K562 (cell line): ENCODE measurements around the gene SCAP. TPM values are rescaled to one million over a fixed set of nuclear protein-coding genes. Genes with fewer than 3 reads are reported as not detected.

Source experiments
- CBFA2T2 ChIP-seq: fragments of 450-650 bp; conservative IDR thresholded peaks from 2 replicates; pipeline ENCODE4 v1.6.1; 2017; ENCODE audit warnings: mild to moderate bottlenecking
- CEBPG ChIP-seq, 3 experiments: fragments of 200-800 bp in 1 of 3; sonication (Bioruptor generic) in 1 of 3; sonication (generic) in 1 of 3; formaldehyde crosslinking in 1 of 3; IDR thresholded peaks in 2 of 3; conservative IDR thresholded peaks in 1 of 3; 2 replicates each; pipeline versions ENCODE4 v1.6.1 to v1.8.0; 2016 to 2022; ENCODE audit warnings: missing compliant biosample characterization in 2 of 3, missing genetic modification characterization in 2 of 3, mild to moderate bottlenecking in 1 of 3, missing genetic modification reagents in 1 of 3
- FOSL1 ChIP-seq: fragments of 200-800 bp; sonication (Bioruptor generic); conservative IDR thresholded peaks from 2 replicates; pipeline ENCODE4 v1.6.1; 2016; ENCODE audit warnings: missing genetic modification characterization, missing compliant biosample characterization
- GTF2F1 ChIP-seq: IDR thresholded peaks from 2 replicates; pipeline ENCODE4 v1.6.1; 2011; ENCODE audit warnings: low read depth, low read length, improper control_type of control experiment
- NR2C2 ChIP-seq, 2 experiments: fragments of 200-800 bp in 1 of 2; sonication (Bioruptor generic) in 1 of 2; sonication (generic) in 1 of 2; formaldehyde crosslinking in 1 of 2; IDR thresholded peaks; 2 replicates each; pipeline versions ENCODE4 v1.6.1 to v1.8.0; 2016 to 2022; ENCODE audit warnings: mild to moderate bottlenecking in 1 of 2, missing compliant biosample characterization in 1 of 2, missing genetic modification characterization in 1 of 2, missing genetic modification reagents in 1 of 2
- PHF21A ChIP-seq: fragments of 450-650 bp; IDR thresholded peaks from 2 replicates; pipeline ENCODE4 v1.6.1; 2017; ENCODE audit warnings: low read depth, borderline replicate concordance
- PHTF2 ChIP-seq: fragments of 250-450 bp; sonication (Bioruptor Pico); IDR thresholded peaks from 2 replicates; pipeline ENCODE4 v1.5.0; 2021; ENCODE audit warnings: mild to moderate bottlenecking
- ZNF57 ChIP-seq: fragments of 450-650 bp; formaldehyde crosslinking; IDR thresholded peaks from 2 replicates; pipeline ENCODE4 v1.4.0; 2020; ENCODE audit warnings: mild to moderate bottlenecking, moderate library complexity
- polyA plus RNA-seq, 8 experiments: library from polyadenylated mRNA; depleted of rRNA in 4 of 8; stranded (reverse) in 5 of 8; unstranded in 3 of 8; fragments of >200 nt; fragmentation: Nextera tagmentation in 2 of 8; fragmentation: Illumina TruSeq in 1 of 8; extraction: Ambion mirVana in 2 of 8; extraction: Trizol in 1 of 8; gene quantifications; 2 replicates each; pipeline versions ENCODE4 v1.2.1 to v1.2.3, GENCODE V29; 2011 to 2014; ENCODE audit warnings: inconsistent platforms in 1 of 8, missing spikeins in 1 of 8
- total RNA-seq, 7 experiments: library from RNA; depleted of rRNA in 6 of 7; stranded (reverse); fragments of >200 nt in 6 of 7; fragmentation: Illumina TruSeq in 2 of 7; extraction: Trizol in 2 of 7; gene quantifications; 2 replicates each; pipeline versions ENCODE4 v1.2.1 to v1.2.3, GENCODE V29; 2011 to 2021; ENCODE audit warnings: low replicate concordance in 1 of 7
- TF ChIP-seq, protein P1 (sequence below), 2 experiments: fragments of 450-650 bp; IDR thresholded peaks; 2 replicates each; pipeline ENCODE4 v1.6.1; 2018; ENCODE audit warnings: mild to moderate bottlenecking in 2 of 2, low read depth in 1 of 2; ENCODE audit not compliant: partially characterized antibody in 2 of 2
- TF ChIP-seq, protein P2 (sequence below): fragments of 200-800 bp; sonication (Bioruptor generic); IDR thresholded peaks from 2 replicates; pipeline ENCODE4 v1.6.1; 2017; ENCODE audit warnings: missing genetic modification characterization, missing compliant biosample characterization
- TF ChIP-seq, protein P3 (sequence below): fragments of 450-650 bp; IDR thresholded peaks from 2 replicates; pipeline ENCODE4 v1.6.1; 2016; ENCODE audit warnings: missing biosample characterization, missing genetic modification characterization
- TF ChIP-seq, protein P4 (sequence below), 3 experiments: fragments of 200-800 bp in 1 of 3; fragments of 250-450 bp in 1 of 3; fragments of 450-650 bp in 1 of 3; sonication (Bioruptor Pico) in 1 of 3; sonication (Bioruptor generic) in 1 of 3; formaldehyde crosslinking in 1 of 3; IDR thresholded peaks; 2 replicates each; pipeline versions ENCODE4 v1.6.1 to v1.8.0; 2016 to 2022; ENCODE audit warnings: mild to moderate bottlenecking in 2 of 3, missing genetic modification characterization in 2 of 3, missing compliant biosample characterization in 1 of 3, moderate library complexity in 1 of 3

The SCAP gene
- total and polyA plus RNA-seq, 9 of the 15 experiments (the other 6 are each of a cell fraction or from before 2014, with no cell fraction given), result 2.6 to 104 (median 37.8) TPM

DNA sequence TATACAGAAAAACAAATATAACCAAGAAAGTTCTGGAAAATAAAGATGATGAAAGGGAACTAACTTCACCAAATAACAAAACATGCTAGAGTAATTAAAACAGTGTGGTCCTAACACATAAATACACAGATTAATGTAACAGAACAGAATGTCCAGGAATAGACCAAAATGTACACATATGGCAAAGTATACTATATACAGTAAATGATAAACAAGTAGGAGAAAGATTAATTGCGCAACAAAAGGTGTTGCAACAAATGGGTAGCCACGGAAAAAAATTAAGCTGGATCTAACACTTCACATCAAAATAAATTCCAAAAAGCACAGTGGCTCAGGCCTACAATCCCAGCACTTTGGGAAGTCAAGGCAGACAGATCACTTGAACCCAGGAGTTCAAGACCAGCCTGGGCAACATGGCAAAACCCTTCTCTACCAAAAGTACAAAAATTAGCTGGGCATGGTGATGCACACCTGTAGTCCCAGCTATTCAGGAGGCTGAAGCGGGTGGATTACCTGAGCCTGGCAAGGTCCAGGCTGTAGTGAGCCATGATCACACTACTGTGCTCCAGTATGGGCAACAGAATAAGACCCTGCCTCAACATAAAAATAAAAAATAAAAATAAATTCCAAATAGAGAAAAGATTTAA is 19.8 kb downstream of the SCAP start (continued):
- TF ChIP-seq, protein P1, sequence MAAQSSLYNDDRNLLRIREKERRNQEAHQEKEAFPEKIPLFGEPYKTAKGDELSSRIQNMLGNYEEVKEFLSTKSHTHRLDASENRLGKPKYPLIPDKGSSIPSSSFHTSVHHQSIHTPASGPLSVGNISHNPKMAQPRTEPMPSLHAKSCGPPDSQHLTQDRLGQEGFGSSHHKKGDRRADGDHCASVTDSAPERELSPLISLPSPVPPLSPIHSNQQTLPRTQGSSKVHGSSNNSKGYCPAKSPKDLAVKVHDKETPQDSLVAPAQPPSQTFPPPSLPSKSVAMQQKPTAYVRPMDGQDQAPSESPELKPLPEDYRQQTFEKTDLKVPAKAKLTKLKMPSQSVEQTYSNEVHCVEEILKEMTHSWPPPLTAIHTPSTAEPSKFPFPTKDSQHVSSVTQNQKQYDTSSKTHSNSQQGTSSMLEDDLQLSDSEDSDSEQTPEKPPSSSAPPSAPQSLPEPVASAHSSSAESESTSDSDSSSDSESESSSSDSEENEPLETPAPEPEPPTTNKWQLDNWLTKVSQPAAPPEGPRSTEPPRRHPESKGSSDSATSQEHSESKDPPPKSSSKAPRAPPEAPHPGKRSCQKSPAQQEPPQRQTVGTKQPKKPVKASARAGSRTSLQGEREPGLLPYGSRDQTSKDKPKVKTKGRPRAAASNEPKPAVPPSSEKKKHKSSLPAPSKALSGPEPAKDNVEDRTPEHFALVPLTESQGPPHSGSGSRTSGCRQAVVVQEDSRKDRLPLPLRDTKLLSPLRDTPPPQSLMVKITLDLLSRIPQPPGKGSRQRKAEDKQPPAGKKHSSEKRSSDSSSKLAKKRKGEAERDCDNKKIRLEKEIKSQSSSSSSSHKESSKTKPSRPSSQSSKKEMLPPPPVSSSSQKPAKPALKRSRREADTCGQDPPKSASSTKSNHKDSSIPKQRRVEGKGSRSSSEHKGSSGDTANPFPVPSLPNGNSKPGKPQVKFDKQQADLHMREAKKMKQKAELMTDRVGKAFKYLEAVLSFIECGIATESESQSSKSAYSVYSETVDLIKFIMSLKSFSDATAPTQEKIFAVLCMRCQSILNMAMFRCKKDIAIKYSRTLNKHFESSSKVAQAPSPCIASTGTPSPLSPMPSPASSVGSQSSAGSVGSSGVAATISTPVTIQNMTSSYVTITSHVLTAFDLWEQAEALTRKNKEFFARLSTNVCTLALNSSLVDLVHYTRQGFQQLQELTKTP (IDR thresholded peaks at IDR 0.05; ENCODE audit: low read depth in 1 of 2, partially characterized antibody in 2 of 2), result no peak
- no peak for TF ChIP-seq GTF2F1
- no peak for TF ChIP-seq FOSL1 (tag)
- TF ChIP-seq ZNF57 (CRISPR knock-in tag), result no peak
- TF ChIP-seq, protein P2, sequence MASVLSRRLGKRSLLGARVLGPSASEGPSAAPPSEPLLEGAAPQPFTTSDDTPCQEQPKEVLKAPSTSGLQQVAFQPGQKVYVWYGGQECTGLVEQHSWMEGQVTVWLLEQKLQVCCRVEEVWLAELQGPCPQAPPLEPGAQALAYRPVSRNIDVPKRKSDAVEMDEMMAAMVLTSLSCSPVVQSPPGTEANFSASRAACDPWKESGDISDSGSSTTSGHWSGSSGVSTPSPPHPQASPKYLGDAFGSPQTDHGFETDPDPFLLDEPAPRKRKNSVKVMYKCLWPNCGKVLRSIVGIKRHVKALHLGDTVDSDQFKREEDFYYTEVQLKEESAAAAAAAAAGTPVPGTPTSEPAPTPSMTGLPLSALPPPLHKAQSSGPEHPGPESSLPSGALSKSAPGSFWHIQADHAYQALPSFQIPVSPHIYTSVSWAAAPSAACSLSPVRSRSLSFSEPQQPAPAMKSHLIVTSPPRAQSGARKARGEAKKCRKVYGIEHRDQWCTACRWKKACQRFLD (CRISPR knock-in tag), result no peak
- no peak for TF ChIP-seq NR2C2 (CRISPR knock-in tag; IDR thresholded peaks at IDR 0.05)
- no peak for TF ChIP-seq NR2C2 (tag; IDR thresholded peaks at IDR 0.05)
- TF ChIP-seq CBFA2T2, result no peak
- TF ChIP-seq PHF21A, result no peak
- TF ChIP-seq, protein P3, sequence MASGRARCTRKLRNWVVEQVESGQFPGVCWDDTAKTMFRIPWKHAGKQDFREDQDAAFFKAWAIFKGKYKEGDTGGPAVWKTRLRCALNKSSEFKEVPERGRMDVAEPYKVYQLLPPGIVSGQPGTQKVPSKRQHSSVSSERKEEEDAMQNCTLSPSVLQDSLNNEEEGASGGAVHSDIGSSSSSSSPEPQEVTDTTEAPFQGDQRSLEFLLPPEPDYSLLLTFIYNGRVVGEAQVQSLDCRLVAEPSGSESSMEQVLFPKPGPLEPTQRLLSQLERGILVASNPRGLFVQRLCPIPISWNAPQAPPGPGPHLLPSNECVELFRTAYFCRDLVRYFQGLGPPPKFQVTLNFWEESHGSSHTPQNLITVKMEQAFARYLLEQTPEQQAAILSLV (tag), result peak; percentile 92
- peak; percentile 76 for TF ChIP-seq CEBPG (CRISPR knock-in tag; IDR thresholded peaks at IDR 0.05)
- peak; percentile 94 to 100 for TF ChIP-seq CEBPG (tag; conservative IDR thresholded peaks at IDR 0.05 in 1 of 2, IDR thresholded peaks at IDR 0.05 in 1 of 2)
- no peak for TF ChIP-seq PHTF2 (CRISPR knock-in tag)
- TF ChIP-seq, protein P4, sequence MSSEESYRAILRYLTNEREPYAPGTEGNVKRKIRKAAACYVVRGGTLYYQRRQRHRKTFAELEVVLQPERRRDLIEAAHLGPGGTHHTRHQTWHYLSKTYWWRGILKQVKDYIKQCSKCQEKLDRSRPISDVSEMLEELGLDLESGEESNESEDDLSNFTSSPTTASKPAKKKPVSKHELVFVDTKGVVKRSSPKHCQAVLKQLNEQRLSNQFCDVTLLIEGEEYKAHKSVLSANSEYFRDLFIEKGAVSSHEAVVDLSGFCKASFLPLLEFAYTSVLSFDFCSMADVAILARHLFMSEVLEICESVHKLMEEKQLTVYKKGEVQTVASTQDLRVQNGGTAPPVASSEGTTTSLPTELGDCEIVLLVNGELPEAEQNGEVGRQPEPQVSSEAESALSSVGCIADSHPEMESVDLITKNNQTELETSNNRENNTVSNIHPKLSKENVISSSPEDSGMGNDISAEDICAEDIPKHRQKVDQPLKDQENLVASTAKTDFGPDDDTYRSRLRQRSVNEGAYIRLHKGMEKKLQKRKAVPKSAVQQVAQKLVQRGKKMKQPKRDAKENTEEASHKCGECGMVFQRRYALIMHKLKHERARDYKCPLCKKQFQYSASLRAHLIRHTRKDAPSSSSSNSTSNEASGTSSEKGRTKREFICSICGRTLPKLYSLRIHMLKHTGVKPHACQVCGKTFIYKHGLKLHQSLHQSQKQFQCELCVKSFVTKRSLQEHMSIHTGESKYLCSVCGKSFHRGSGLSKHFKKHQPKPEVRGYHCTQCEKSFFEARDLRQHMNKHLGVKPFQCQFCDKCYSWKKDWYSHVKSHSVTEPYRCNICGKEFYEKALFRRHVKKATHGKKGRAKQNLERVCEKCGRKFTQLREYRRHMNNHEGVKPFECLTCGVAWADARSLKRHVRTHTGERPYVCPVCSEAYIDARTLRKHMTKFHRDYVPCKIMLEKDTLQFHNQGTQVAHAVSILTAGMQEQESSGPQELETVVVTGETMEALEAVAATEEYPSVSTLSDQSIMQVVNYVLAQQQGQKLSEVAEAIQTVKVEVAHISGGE (CRISPR knock-in tag; IDR thresholded peaks at IDR 0.05), result no peak
